ENCODE data around the gene DLST. TPM values are rescaled to one million over a fixed set of nuclear protein-coding genes. Genes with fewer than 3 reads are reported as not detected.

Gene DLST
- total RNA-seq, 1 donor from 2014 or later: 48.2 TPM

DNA sequence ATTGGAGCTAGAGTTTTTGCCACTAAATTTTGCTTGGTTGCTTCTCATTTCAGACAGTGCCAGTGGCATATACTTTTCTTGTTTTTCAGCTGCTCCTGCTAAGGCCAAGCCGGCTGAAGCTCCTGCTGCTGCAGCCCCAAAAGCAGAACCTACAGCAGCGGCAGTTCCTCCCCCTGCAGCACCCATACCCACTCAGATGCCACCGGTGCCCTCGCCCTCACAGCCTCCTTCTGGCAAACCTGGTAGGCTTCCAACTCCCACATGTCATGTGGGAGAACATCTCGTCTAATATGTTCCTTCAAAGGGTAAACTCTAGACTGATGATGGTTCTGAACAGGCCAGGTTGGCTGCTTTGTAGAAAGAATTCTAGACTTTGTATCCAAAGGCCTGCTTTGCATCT, 11.0 kb downstream of the DLST start:
- TF ChIP-seq, protein P1, sequence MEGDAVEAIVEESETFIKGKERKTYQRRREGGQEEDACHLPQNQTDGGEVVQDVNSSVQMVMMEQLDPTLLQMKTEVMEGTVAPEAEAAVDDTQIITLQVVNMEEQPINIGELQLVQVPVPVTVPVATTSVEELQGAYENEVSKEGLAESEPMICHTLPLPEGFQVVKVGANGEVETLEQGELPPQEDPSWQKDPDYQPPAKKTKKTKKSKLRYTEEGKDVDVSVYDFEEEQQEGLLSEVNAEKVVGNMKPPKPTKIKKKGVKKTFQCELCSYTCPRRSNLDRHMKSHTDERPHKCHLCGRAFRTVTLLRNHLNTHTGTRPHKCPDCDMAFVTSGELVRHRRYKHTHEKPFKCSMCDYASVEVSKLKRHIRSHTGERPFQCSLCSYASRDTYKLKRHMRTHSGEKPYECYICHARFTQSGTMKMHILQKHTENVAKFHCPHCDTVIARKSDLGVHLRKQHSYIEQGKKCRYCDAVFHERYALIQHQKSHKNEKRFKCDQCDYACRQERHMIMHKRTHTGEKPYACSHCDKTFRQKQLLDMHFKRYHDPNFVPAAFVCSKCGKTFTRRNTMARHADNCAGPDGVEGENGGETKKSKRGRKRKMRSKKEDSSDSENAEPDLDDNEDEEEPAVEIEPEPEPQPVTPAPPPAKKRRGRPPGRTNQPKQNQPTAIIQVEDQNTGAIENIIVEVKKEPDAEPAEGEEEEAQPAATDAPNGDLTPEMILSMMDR (IDR thresholded peaks at IDR 0.05; ENCODE audit: insufficient read depth, low read length, severe bottlenecking): no peak
- H3K27me3 ChIP-seq (ENCODE audit: control insufficient read depth, insufficient read depth, low read length): no peaks in the 10 kb centered on the region
- DNase-seq (ENCODE audit: low read depth) (no peak), FAIRE-seq (no peak)
- no peak overlapping the region for H3K4me3 ChIP-seq (ENCODE audit: low read depth, low read length)
- peaks cover 31% of the 10 kb centered on the region for H3K36me3 ChIP-seq (ENCODE audit: control insufficient read depth, insufficient read depth, low read length)

DNA sequence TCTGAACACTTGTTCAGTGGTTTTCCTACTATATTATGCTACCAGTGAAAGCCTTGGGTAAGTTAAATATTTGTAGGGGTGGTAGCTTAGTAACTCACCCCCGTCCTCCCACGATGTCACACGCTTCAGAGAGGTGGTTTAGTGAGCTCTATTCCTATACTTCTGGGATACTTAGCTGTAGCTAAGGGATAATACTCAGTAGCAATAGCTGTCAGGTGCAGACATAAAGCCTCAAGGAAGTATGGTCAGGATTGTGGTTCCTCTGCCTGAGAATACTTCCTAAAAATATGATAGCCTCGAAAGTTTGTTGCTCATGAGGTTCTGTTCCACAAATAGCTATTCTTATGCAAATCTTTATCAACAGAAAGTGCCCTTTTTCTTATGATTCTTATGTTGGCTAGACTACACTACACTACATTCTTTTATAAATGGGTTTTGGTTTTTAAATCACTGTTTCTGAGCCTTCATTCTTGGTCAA, 11.9 kb downstream of the DLST start:
- H3K27me3 ChIP-seq (ENCODE audit: control insufficient read depth, insufficient read depth, low read length): no peaks in the 10 kb centered on the region
- no peak overlapping the region for H3K4me3 ChIP-seq (ENCODE audit: low read depth, low read length)
- DNase-seq (ENCODE audit: low read depth) (no peak), FAIRE-seq (no peak)
- H3K36me3 ChIP-seq (ENCODE audit: control insufficient read depth, insufficient read depth, low read length): peaks cover 37% of the 10 kb centered on the region
- TF ChIP-seq, protein P1 (IDR thresholded peaks at IDR 0.05; ENCODE audit: insufficient read depth, low read length, severe bottlenecking): no peak

- TF ChIP-seq, protein P1 (IDR thresholded peaks at IDR 0.05; ENCODE audit: insufficient read depth, low read length, severe bottlenecking): no peak
- Histone ChIP-seq H3K36me3 (ENCODE audit: control insufficient read depth, insufficient read depth, low read length) (peaks cover 56% of the 10 kb centered on the region), H3K27me3 (ENCODE audit: control insufficient read depth, insufficient read depth, low read length) (no peaks in the 10 kb centered on the region), H3K4me3 (ENCODE audit: low read depth, low read length) (no peak overlapping the region)
- FAIRE-seq: no peak
- DNase-seq (ENCODE audit: low read depth): no peak
These were observed 14.7 kb downstream of the DLST start for GRCh38 chr14:74896400-74896799.

- TF ChIP-seq, protein P1 (IDR thresholded peaks at IDR 0.05; ENCODE audit: insufficient read depth, low read length, severe bottlenecking): no peak
- FAIRE-seq (no peak), DNase-seq (ENCODE audit: low read depth) (no peak)
- H3K27me3 ChIP-seq (ENCODE audit: control insufficient read depth, insufficient read depth, low read length): no peaks in the 10 kb centered on the region
- H3K36me3 ChIP-seq (ENCODE audit: control insufficient read depth, insufficient read depth, low read length): peaks cover 57% of the 10 kb centered on the region
- no peak overlapping the region for H3K4me3 ChIP-seq (ENCODE audit: low read depth, low read length)
These were observed 15.9 kb downstream of the DLST start for GRCh38 chr14:74897642-74898041.

DNA sequence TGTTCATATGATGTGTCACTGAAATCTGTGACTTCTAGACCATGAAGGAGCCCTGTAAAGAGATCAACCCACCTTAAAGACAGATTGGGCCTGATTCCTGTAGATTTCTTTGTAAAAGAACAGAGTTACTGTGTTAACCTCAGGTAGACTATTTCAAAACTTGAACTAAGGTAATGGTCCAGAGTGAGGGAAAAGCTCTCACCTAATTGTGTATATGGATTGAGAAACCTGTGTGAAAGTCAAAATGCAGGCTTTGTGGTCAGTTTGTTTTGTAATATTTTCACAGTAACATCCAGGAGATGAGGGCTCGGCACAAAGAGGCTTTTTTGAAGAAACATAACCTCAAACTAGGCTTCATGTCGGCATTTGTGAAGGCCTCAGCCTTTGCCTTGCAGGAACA, 16.4 kb downstream of the DLST start:
- TF ChIP-seq, protein P1 (IDR thresholded peaks at IDR 0.05; ENCODE audit: insufficient read depth, low read length, severe bottlenecking): no peak
- Histone ChIP-seq H3K27me3 (ENCODE audit: control insufficient read depth, insufficient read depth, low read length) (no peaks in the 10 kb centered on the region), H3K36me3 (ENCODE audit: control insufficient read depth, insufficient read depth, low read length) (peaks cover 57% of the 10 kb centered on the region), H3K4me3 (ENCODE audit: low read depth, low read length) (no peak overlapping the region)
- FAIRE-seq (no peak), DNase-seq (ENCODE audit: low read depth) (no peak)

GRCh38 chr14:74898694-74899093, 17.0 kb downstream of the DLST start:
- Histone ChIP-seq H3K27me3 (ENCODE audit: control insufficient read depth, insufficient read depth, low read length) (no peaks in the 10 kb centered on the region), H3K36me3 (ENCODE audit: control insufficient read depth, insufficient read depth, low read length) (peaks cover 51% of the 10 kb centered on the region), H3K4me3 (ENCODE audit: low read depth, low read length) (no peak overlapping the region)
- TF ChIP-seq, protein P1 (IDR thresholded peaks at IDR 0.05; ENCODE audit: insufficient read depth, low read length, severe bottlenecking): no peak
- DNase-seq (ENCODE audit: low read depth) (no peak), FAIRE-seq (no peak)
